Hypothalamus (tissue), 51 donors: Measurements from ENCODE around the gene LLCFC1.
A peak's percentile ranks its signal among the peaks of the same experiment; 100 is the strongest.

ENCODE experiments used
- DNase-seq, 51 donors: peaks; one replicate each; lab custom pipeline; 2025; lab: John Stamatoyannopoulos, UW

Gene LLCFC1

GRCh38 chr7:142908921-142909890 lies 30.1 kb upstream of the LLCFC1 start:
- peak in 3 of 51 donors; percentile 5 to 32 (median 9) for DNase-seq

DNA sequence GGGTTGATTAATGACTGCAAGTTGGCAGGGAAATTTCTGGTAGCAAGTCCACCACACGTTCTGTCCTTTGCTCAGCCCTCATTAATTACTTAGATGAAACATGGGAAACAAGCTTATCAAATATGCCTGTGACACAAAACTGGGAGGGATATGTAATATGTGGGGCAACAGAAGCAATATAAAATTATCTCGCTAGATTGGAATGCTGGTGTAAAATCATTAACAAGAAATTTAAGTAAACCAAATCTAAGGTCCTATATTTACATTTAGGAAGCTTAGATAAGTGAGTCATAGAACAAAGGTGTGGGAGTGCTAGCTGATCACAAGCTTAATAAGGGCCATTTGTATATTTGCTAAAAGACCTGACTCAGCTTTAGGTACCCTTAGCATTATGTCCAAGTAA lies 29.3 kb upstream of the LLCFC1 start:
- no peak for DNase-seq

GRCh38 chr7:142910481-142910880 lies 28.8 kb upstream of the LLCFC1 start:
- no peak for DNase-seq

DNA sequence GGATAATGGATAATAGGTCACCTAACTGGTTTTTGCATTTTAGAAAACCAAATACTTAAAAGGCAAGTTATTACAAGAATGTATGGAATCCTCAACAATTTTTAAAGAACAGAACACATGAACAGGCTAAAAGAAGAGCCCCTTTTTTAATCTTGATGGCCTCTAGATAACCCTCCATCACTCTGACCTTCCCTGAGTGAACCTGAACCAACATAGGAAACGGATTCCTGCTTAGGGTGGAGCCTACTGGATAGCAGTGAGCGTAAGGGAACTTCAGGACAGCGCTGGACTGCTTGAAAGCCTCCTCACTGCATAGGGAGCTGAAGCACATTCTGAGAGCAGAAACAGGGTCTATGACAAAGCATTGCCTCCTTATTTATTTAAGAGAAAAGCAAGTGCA lies 26.2 kb upstream of the LLCFC1 start:
- DNase-seq, result no peak

- DNase-seq, result no peak
Observed at GRCh38 chr7:142913566-142913965, 25.7 kb upstream of the LLCFC1 start.

DNA sequence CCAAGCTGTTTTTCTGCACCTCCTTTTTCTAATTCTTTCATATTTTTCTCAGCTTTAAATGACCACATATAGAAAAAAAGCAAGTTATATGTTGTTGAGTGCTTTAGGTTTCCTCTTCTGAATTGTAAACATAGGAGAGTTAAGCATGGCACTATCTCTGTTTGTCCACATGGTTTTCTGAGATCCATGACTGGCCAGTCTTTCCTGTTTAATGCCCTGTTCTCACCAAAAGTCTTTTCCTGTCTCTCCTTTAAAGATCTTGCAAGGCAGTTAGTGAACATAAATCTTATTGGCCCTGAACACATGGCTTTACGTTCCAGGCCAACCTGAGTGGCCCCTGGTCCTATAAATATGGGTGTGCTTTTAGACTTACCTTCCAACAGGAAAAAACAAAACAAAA lies 25.2 kb upstream of the LLCFC1 start:
- DNase-seq, result no peak

- no peak for DNase-seq
Observed at GRCh38 chr7:142915315-142915714, 24.0 kb upstream of the LLCFC1 start.

GRCh38 chr7:142916508-142916907 lies 22.8 kb upstream of the LLCFC1 start:
- DNase-seq, result no peak

GRCh38 chr7:142917447-142917846 lies 21.8 kb upstream of the LLCFC1 start:
- no peak for DNase-seq

GRCh38 chr7:142918901-142919300 lies 20.4 kb upstream of the LLCFC1 start:
- no peak for DNase-seq

DNA sequence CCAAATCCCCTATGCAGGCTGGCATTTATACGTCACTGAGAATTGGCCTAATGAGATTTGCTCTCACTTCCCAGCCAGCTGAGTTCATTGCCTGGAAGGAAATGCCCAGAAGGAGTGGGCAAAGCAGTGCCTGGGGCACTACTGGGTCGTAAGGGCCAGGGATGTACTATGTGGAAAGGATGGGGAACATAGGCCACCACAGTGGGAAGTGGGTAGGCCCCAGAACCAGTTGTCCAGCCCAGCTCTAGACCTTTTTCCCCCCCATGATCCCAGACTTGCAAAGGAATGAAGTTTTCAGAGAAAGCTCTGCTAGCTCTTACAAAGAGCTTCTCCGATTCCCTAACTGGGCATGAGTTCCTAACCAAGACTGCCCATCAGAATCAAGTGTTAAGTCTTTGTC lies 19.6 kb upstream of the LLCFC1 start:
- DNase-seq, result no peak

GRCh38 chr7:142923391-142923790 lies 15.9 kb upstream of the LLCFC1 start:
- DNase-seq, result no peak

DNA sequence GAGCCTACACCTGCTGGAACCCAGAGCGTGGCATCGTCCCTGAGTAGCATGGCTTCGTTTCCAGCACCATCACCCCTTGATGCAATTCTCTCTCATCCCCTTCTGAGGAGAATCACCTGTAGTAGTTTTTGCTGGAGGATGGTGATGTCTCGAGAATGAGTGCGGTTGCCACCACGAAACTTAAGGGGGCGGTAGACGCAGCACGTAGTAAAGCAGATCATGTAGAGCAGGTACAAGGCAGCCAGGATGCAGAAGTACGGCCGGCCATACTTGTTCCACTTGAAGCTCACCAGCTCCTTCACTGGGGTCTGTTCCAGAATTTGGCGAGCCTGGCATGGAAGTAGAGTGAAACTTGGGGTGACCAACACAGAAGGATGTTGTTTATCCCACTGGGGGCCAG lies 13.9 kb upstream of the LLCFC1 start:
- DNase-seq, result no peak

- no peak for DNase-seq
Observed at GRCh38 chr7:142927085-142927745, 12.1 kb upstream of the LLCFC1 start.

- DNase-seq, result no peak
Observed at GRCh38 chr7:142927949-142928348, 11.3 kb upstream of the LLCFC1 start.

DNA sequence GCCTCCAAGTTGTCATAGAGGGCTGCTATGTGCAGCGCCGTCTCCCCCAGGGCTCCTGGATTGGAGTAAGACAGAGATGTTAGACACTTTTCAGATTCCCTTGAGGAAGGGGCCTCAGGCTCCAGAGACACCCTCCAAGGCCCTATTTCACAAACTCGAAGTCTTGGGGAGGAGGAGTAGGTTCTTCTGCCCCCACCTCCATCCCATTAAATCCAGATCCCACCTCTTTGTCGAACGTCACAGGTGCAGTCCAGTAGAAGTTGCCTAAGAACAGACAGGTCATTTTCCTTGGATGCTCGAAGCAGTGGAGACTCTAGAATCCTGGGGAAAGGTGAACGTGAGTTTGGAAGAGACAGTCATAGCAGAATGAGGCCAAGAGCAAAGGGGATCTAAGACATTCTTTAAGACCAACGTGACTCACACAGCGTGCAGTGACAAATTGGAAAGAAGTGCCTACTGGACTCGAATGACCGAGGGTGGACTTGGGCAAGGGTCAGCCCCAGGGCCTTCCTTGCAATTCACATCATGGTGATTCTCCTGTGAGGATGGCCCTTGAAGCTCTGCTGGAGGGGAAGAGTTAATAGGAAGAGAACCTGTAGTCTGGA lies 9.1 kb upstream of the LLCFC1 start:
- DNase-seq, result no peak

- no peak for DNase-seq
Observed at GRCh38 chr7:142932386-142933091, 6.7 kb upstream of the LLCFC1 start.

- DNase-seq, result no peak
Observed at GRCh38 chr7:142933092-142933475, 6.2 kb upstream of the LLCFC1 start.

- DNase-seq, result no peak
Observed at GRCh38 chr7:142933624-142934023, 5.7 kb upstream of the LLCFC1 start, which contains the start of gene TRPV5. TSS of gene TRPV5 (minus strand) at chr7:142933746. CDS start at chr7:142933459, 287 bp downstream.

GRCh38 chr7:142934056-142934455 lies 5.2 kb upstream of the LLCFC1 start:
- no peak for DNase-seq
